Endothelial cell of umbilical vein (primary cell): Measurements from ENCODE around the gene SLC17A2.

Source experiments
- EZH2 ChIP-seq: IDR thresholded peaks from 2 replicates; pipeline ENCODE4 v1.6.1; 2012; ENCODE audit warnings: borderline replicate concordance, low read depth, mild to moderate bottlenecking, moderate library complexity, low read length, inconsistent platforms; ENCODE audit not compliant: severe bottlenecking
- GATA2 ChIP-seq: IDR thresholded peaks from 2 replicates; pipeline ENCODE4 v1.7.0; 2011; ENCODE audit warnings: low read depth, mild to moderate bottlenecking, moderate library complexity, mixed read lengths, low read length; ENCODE audit not compliant: insufficient read length, insufficient read depth
- JUN ChIP-seq: IDR thresholded peaks from 2 replicates; pipeline ENCODE4 v1.6.1; 2011; ENCODE audit warnings: borderline replicate concordance, low read depth; ENCODE audit not compliant: insufficient read length, insufficient read depth
- MYC ChIP-seq: IDR thresholded peaks from one replicate; pipeline ENCODE4 v1.6.1; 2011; ENCODE audit warnings: mild to moderate bottlenecking, low read depth, low read length
- POLR2A ChIP-seq: IDR thresholded peaks from 2 replicates; pipeline ENCODE4 v1.6.1; 2012; ENCODE audit warnings: low read depth, mild to moderate bottlenecking, control low read depth, low read length
- POLR2AphosphoS5 ChIP-seq: IDR thresholded peaks from 2 replicates; pipeline ENCODE4 v1.6.1; 2012; ENCODE audit warnings: low read depth, mild to moderate bottlenecking, control low read depth, low read length, moderate library complexity; ENCODE audit not compliant: insufficient read depth
- TF ChIP-seq, protein P1 (sequence below), 2 donors: IDR thresholded peaks; 1 replicate in 1 of 2; 2 replicates in 1 of 2; pipeline ENCODE4 v1.5.1; 2011; ENCODE audit warnings: low read length in 2 of 2, mild to moderate bottlenecking in 2 of 2, moderate library complexity in 2 of 2, control low read depth in 1 of 2, inconsistent platforms in 1 of 2, low read depth in 1 of 2; ENCODE audit not compliant: insufficient read depth in 1 of 2; ENCODE audit errors: extremely low read depth in 1 of 2
- TF ChIP-seq, protein P2 (sequence below): IDR thresholded peaks from 2 replicates; pipeline ENCODE4 v1.6.1; 2011; ENCODE audit not compliant: insufficient read depth, insufficient read length

DNA sequence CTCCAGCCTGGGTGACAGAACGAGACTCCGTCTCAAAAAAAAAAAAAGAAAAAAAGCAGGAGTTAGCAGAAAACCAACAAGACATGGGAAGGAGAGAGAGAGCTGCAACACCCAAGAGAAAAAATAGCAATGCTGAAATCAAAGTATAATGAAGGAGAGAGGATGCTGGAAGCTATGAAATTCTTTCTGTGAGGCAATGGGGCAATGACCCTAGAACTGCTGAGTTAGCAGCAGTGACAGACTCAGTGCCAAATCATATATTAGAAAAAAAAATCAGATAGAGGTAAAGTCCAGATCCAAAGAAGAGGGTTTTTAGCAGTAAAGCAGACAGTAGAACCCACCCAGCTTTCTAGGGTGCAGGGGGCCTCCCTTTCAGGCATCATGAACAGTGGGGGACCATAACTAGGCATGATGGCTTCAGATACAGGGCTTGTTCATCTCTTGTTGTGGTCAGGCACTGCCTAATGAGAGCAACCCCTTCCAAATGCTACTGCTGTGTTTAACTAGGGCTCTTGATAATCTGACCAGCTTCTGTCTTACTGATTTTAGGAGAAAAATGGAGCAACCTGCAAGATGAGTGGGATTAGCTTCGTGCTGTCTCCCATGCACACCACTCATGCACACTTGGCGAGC is 26.9 kb downstream of the SLC17A2 start:
- TF ChIP-seq POLR2A (no peak), POLR2AphosphoS5 (no peak), EZH2 (no peak), JUN (no peak), MYC (no peak), GATA2 (no peak)
- TF ChIP-seq, protein P1, sequence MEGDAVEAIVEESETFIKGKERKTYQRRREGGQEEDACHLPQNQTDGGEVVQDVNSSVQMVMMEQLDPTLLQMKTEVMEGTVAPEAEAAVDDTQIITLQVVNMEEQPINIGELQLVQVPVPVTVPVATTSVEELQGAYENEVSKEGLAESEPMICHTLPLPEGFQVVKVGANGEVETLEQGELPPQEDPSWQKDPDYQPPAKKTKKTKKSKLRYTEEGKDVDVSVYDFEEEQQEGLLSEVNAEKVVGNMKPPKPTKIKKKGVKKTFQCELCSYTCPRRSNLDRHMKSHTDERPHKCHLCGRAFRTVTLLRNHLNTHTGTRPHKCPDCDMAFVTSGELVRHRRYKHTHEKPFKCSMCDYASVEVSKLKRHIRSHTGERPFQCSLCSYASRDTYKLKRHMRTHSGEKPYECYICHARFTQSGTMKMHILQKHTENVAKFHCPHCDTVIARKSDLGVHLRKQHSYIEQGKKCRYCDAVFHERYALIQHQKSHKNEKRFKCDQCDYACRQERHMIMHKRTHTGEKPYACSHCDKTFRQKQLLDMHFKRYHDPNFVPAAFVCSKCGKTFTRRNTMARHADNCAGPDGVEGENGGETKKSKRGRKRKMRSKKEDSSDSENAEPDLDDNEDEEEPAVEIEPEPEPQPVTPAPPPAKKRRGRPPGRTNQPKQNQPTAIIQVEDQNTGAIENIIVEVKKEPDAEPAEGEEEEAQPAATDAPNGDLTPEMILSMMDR (IDR thresholded peaks at IDR 0.05; ENCODE audit: extremely low read depth in 1 of 2, insufficient read depth in 1 of 2, low read depth in 1 of 2, low read length in 2 of 2) = no peak
- TF ChIP-seq, protein P2, sequence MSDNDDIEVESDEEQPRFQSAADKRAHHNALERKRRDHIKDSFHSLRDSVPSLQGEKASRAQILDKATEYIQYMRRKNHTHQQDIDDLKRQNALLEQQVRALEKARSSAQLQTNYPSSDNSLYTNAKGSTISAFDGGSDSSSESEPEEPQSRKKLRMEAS = no peak
